Eye (tissue), 1 donor: ENCODE results near the gene ASB6.
"Not testable (repeated sequence)": the region's sequence is repeated elsewhere in the genome, so short reads cannot be mapped to it uniquely, and the experiment has no call there.

Experiments used
- DNase-seq: peaks from one replicate; pipeline ENCODE4 v3.0.0-alpha.2; 2015

Gene ASB6

GRCh38 chr9:129640871-129641749, 841 bp downstream of the ASB6 start:
- no peak for DNase-seq

- DNase-seq, result peak; percentile 71
Measured at GRCh38 chr9:129640086-129640870, 1.7 kb downstream of the ASB6 start.

GRCh38 chr9:129639756-129640085, 2.2 kb downstream of the ASB6 start:
- no peak for DNase-seq

GRCh38 chr9:129639034-129639630, 2.8 kb downstream of the ASB6 start:
- DNase-seq, result no peak

GRCh38 chr9:129637673-129638439, 4.1 kb downstream of the ASB6 start:
- DNase-seq, result no peak

GRCh38 chr9:129637102-129637501, 4.8 kb downstream of the ASB6 start:
- no peak for DNase-seq

- not testable (repeated sequence) for DNase-seq
Measured at GRCh38 chr9:129636343-129636742, 5.6 kb downstream of the ASB6 start.

GRCh38 chr9:129635099-129636065, 6.6 kb downstream of the ASB6 start:
- DNase-seq, result no peak

GRCh38 chr9:129633848-129634247, 8.1 kb downstream of the ASB6 start:
- no peak for DNase-seq

- no peak for DNase-seq
Measured at GRCh38 chr9:129633207-129633606, 8.7 kb downstream of the ASB6 start.

- no peak for DNase-seq
Measured at GRCh38 chr9:129632460-129632859, 9.5 kb downstream of the ASB6 start.

- DNase-seq, result no peak
Measured at GRCh38 chr9:129631674-129632129, 10.2 kb downstream of the ASB6 start.

- no peak for DNase-seq
Measured at GRCh38 chr9:129630967-129631673, 10.8 kb downstream of the ASB6 start.

GRCh38 chr9:129629251-129629820, 12.6 kb downstream of the ASB6 start:
- DNase-seq, result no peak

- no peak for DNase-seq
Measured at GRCh38 chr9:129628709-129629108, 13.2 kb downstream of the ASB6 start.

GRCh38 chr9:129627556-129628440, 14.2 kb downstream of the ASB6 start:
- DNase-seq, result peak; percentile 54

- no peak for DNase-seq
Measured at GRCh38 chr9:129626625-129627284, 15.2 kb downstream of the ASB6 start.

GRCh38 chr9:129626079-129626624, 15.8 kb downstream of the ASB6 start, which contains the start of gene NTMT1:
TSS of gene NTMT1 (plus strand) at chr9:129626163. CDS start at chr9:129632704, 6,541 bp downstream.
- DNase-seq, result peak; percentile 96
